Glomerular visceral epithelial cell (primary cell): ENCODE measurements around the gene ERN2.
"Not testable (repeated sequence)": the region's sequence is repeated elsewhere in the genome, so short reads cannot be mapped to it uniquely, and the experiment has no call there.

Source experiments
- DNase-seq: peaks from one replicate; pipeline ENCODE4 v3.0.0-alpha.2; 2016; ENCODE audit errors: extremely low spot score

Gene ERN2

DNA sequence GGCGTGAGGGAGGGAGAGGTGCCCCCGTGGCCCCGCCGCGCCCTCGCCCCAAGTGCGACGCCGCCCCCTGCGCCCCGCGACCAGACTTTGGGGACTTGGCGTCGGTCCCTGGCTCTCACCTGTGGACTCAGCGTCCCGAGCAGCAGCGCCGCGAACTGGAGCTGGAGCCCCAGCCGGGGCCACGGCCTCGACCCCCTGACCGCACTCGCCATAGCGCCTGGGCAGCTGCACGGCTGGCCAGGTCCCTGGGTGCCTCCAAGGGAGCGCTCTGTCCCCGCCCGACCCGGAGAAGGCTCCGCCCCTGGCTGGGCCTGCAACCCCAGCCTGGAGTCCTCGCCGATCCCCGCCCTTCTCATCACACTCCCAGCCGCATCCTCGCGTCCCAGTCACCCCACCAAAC is at the start of gene ERN2:
Gene ERN2 (minus strand): TSS at position 247 of the 400 bp plus-strand sequence. CDS start 35 bp downstream, at position 212.
- DNase-seq: no peak

- DNase-seq: no peak
Observed at GRCh38 chr16:23757937-23758619, 45.1 kb upstream of the ERN2 start.

DNA sequence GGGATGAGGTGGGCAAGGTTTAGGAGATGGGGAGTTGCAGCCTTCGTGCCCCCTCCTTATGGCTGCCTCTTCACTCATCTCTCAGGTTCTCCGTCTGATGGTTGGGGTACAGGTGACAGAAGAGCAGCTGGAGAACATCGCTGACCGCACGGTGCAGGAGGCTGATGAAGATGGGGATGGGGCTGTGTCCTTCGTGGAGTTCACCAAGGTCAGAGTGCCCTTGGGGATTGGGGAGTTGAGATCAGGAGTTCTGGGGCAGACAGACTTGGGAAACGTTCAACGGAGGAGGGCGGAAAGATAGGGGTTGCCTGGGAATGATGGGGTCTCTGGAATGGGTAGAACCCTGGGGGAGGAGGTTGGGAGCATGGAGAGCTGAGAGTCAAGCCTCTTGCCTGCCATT is 44.1 kb upstream of the ERN2 start:
- DNase-seq: no peak

GRCh38 chr16:23755484-23755809 is 42.4 kb upstream of the ERN2 start:
- no peak for DNase-seq

DNA sequence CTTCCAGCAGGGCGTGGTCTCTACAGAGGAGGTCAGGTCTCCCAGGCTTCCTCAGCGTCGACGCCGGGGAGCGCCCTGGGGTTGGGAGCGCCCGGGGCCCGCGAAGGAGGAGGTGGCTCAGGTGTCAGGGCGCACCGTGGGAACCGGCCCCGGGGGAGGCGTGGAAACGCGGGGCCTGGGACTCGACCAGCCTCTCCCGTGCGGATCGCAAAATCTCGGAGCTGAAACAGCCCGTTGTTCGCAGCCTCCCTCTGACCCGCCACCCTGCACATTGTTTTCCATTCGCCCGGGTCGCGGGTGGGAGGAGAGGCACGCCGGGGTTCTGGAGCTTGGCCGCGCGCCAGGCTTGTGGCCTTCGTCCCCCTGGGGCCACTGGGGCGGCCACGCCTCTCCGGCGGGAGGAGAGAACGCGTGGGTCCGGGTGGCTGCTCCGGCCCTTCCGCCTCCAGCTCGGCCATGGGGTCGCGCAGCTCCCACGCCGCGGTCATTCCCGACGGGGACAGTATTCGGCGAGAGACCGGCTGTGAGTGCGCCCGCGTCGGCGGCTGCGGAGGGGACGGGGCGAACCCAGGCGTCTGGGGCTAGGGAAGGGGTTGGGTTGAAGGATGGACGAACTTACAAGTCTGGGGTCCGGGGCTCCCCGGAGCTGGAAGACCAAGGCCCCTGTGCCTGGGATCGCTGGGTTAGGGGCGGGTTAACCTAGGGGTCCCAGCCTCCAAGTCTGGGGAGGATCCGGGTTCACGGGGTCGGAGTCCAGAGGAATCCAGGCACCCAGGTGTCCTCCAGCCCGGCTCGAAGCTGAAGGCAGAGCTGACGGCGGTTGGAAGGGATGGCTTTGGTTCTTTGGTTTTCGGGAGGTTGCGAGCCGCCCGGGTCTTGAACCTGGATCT is 41.8 kb upstream of the ERN2 start, which contains the start of gene CHP2:
Gene CHP2 (plus strand): TSS at position 433 of the 890 bp plus-strand sequence. CDS start 24 bp downstream, at position 457.
- DNase-seq: no peak

DNA sequence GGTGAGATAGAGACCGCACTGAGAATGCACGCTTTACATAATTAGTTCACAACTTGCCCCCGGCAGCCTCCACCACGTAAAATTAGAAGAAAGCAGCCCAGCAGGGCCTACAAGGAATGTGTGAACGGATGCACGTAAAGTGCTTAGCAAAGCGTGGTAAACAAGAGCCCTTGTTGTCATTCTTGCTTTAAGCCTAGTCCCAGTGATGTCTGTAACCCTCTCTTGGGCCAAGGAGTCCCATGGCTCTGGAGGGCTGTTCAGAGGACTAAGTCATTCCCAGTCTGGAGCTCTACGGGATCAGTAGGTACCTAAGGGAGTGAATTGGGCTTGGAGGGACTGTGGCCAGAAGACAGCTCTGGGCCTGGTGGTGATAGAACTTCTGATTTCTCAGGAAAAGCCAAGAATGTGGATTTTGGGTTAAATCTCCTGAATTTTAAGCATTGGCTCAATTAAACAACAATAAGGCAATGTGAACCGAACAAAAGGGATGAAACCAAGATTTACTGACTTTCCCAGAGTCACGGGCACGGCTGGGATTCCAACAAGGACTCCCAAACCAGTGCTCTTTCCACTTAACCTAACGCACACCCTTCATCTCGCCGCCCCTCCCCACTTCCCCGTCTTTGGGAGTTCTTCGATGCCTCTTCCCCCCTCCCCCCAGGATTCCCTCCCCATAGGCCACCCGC is 41.0 kb upstream of the ERN2 start:
- no peak for DNase-seq

GRCh38 chr16:23751053-23751452 is 38.0 kb upstream of the ERN2 start:
- not testable (repeated sequence) for DNase-seq

DNA sequence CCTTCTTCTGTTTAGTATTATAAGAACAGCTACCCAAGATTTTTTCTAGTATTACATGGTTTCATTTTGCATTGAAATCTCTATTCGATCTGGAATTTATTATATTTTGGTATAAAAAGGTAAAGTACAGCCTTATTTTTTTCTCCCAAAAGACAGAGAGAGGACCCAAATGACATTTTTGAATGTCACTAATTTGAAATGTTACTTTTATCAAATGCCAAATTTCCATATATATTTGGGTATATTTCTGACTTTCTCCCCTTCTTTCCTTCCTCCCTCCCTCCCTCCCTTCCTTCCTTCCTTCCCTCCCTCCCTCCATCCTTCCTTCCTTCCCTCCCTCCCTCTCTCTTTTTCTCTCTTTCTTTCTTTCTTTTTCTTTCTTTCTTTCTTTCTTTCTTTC is 35.6 kb upstream of the ERN2 start:
- no peak for DNase-seq

DNA sequence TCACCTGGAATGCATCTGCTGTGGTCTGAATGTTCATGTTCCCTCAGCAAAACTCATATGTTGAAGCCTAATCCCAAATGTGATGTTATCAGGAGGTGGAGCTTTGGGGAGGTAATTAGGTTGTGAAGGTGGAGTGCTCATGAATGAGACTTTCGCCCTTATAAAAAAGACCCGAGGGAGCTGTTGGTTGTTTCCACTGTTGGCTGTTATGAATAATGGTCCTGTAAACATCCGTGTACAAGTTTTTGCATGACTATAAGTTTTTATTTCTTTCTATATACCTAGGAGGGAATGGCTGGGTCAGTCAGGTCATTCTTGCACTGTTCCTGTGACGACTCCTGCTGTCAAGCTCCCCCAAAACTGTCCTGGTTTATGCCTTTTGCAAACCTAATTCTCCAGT is 32.2 kb upstream of the ERN2 start:
- no peak for DNase-seq

DNA sequence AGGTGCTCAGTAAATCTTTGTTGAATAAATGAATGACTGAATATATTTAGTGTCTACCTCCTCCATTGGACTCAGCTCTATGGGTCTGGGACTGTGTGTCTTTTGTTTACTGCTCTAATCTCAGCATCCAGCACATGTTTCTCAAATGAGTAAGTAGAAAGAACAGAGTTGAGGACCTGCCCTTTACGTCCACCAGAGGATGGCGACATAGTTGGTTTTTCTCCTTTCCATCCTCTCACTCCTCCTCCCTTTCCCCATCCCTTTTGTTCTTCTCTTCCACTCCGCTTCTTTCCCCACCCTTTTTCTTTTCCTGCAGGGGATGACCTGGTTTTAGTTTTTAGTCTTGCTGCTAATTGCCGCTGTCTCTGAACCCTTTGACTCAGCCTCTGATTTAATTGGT is 29.7 kb upstream of the ERN2 start:
- no peak for DNase-seq

GRCh38 chr16:23741675-23742303 is 28.8 kb upstream of the ERN2 start:
- DNase-seq: no peak

DNA sequence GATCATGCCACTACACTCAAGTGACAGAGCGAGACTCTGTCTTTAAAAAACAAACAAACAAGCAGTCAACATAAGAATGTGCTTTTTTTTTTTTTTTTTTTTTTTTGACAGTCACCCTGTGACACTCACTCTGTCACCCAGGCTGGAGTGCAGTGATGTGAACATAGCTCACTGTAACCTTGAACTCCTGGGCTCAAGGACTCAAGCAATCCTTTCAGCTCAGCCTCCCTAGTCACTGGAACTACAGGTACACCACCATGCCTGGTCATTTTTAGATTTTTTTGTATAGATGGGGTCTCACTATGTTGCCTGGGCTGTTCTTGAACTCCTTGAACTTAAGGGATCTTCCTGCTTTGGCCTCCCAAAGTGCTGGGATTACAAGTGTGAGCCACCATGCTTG is 26.5 kb upstream of the ERN2 start:
- no peak for DNase-seq

DNA sequence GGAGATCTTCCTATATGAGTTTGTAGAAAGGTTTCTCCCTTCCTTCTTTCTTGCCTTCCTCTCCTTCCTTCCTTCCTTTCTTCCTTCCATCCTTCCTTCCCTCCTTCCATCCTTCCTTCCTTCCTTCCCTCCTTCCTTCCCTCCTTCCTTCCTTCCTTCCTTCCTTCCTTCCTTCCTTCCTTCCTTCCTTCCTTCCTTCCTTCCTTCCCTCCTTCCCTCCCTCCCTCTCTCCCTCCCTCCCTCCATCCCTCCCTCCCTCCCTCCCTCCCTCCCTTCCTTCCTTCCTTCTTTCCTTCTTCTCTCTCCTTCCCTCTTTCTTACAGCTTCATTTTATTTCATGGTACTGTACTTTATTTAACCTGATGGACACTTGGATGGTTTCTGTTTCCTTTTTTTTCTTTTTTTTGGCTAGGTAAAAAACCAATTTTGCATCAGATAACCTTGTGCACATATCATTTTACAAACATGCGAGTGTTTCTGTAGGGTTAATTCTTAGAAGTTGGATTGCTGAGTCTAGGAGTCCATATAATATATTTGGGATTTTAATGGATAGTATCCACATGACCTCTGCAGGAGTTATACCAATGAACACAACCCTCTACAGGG is 24.5 kb upstream of the ERN2 start:
- not testable (repeated sequence) for DNase-seq

DNA sequence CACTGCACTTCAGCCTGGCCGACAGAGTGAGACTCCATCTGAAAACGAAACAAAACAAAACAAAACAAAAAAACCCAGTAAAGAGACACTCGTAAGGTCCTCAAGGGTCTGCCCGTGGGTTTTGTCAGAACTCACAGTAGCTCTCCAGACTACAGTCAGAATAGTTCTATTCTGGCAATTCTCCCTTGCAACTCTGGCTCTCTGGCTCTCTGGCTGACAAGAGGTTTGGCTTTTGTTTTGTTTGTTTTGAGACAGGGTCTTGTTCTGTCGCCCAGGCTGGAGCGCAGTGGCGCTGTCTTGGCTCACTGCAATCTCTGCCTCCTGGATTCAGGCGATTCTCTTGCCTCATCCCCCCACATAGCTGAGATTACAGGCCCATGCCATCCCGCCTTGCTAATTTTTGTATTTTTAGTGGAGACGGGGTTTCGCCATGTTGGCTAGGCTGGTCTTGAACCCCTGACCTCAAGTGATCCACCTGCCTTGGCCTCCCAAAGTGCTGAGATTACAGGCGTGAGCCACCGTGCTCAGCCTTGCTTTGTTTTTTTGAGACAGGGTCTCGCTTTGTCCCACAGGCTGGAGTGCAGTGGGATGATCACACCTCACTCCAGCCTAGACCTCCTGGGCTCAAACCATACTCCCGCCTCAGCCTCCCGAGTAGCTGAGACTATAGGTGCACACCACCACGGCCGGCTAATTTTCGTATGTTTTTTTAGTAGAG is 21.3 kb upstream of the ERN2 start:
- no peak for DNase-seq

DNA sequence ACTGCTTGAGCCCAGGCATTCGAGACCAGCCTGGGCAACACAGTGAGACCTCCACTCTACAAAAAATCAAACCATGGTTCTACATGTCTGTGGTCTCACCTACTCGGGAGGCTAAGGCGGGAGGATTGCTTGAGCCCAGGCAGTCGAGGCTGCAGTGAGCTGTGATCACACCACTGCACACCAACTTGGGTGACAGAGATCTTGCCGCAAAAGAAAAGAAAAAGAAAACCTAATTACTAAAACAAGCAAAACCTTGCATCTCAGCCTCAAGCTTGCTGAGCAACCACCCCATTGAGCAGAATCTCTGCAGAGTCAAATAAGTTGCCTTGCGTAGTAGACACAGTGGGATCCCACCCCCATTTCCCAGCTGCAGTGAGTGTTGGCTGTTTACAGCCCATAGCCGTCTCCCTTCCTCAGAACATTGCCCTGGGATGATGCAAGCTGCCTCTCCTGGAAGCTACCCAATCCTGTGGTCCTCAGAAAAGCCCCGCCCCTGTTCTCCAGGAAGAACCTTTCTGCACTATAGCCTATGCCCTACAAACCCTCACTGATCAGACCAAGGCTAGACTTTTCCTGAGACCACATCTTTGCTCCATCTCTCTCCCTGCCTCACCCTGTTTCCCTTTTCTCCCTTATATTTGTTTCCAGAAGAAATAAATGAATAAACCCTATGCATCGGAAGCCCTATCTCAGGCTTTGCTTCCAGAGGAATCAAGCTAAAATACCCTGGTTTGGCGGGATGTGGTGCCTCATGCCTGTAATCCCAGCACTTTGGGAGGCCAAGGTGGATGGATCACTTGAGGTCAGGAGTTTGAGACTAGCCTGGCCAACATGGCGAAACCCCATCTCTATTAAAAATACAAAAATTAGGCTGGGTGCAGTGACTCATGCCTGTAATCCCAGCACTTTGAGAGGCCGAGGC is 16.7 kb upstream of the ERN2 start:
- DNase-seq: peak; percentile 14

DNA sequence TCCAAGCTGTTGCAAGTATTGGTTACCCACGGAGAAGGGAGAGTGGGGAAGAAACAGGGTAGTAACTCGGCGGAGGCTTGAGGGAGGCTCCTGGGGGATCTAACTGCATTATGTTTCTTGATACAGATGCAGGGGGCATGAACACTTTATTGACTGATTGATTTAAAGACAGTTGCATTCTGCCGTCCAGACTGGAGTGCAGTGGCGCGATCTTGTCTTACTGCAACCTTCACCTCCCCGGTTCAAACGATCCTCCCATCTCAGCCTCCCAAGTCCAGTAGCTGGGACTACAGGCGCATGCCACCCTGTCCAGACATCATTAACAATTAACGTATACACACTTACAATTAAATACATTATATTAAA is 15.1 kb upstream of the ERN2 start:
- no peak for DNase-seq

- DNase-seq: no peak
Observed at GRCh38 chr16:23726710-23727109, 13.7 kb upstream of the ERN2 start.

DNA sequence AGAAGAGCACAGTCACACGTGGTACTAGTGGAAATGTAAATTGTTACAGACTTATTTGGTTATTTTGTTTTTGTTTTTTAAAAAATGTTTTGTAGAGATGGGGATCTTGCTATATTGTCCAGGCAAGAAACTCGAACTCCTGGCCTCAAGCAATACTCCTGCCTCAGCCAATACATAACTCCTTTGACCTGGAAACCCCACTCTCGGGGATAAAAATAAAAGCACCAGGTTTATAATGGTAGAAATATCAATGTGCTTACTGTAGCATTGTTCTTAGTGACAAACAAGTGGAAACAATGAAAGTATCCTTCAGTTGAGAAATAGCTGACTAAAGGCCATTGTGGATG is 11.7 kb upstream of the ERN2 start:
- DNase-seq: no peak

- no peak for DNase-seq
Observed at GRCh38 chr16:23724096-23724784, 11.2 kb upstream of the ERN2 start.
